Measurements from ENCODE around the gene CNTNAP2. TPM values are rescaled to one million over a fixed set of nuclear protein-coding genes. Genes with fewer than 3 reads are reported as not detected.

CNTNAP2 gene
- total RNA-seq, 1 experiment from 2014 or later: 64.5 TPM

DNA sequence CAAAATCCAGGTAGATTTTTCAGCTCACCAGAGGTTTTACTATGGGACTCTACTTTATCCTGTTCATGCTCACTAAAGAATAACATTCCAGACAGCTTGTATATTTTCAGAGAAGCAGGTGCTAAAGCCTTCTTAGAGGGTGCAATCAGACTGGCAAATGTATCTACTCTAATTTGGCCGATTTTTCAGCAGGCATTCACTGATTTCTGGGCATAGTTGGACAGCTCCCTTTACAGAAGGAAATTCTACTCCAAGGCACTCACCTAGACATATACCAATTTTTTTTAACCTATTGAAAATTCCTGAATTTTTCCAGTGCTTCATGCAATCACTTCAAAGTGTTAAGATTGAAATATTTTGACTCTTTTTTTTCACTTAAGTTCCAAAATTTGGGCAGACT, 3.8 kb upstream of the CNTNAP2 start:
- H2BK5ac ChIP-seq (ENCODE audit: insufficient read length, low read length): no peak overlapping the region

More for the DNA sequence above, 3.8 kb upstream of the CNTNAP2 start:
- H3K14ac ChIP-seq (ENCODE audit: insufficient read depth, low read length): no peak overlapping the region
- no peaks in the 10 kb centered on the region for H4K20me1 ChIP-seq (ENCODE audit: control insufficient read depth, insufficient read depth, insufficient read length)
- H3K79me2 ChIP-seq (ENCODE audit: insufficient read depth, low read length): no peaks in the 10 kb centered on the region
- H3K9ac ChIP-seq (ENCODE audit: extremely low read depth, insufficient read length, low read length): no peak overlapping the region
- no peaks in the 10 kb centered on the region for H3K79me1 ChIP-seq (ENCODE audit: insufficient read depth, low read depth, low read length, poor library complexity, severe bottlenecking)
- H2AFZ ChIP-seq (ENCODE audit: low read length): no peak overlapping the region
- H3K27me3 ChIP-seq (ENCODE audit: insufficient read depth, low read length): no peaks in the 10 kb centered on the region; the same call in 1 of the 2 replicates
- no peak overlapping the region for H3K27ac ChIP-seq (ENCODE audit: insufficient read length, low read depth, low read length)
- H3K56ac ChIP-seq (ENCODE audit: insufficient read length, low read depth, low read length): no peak overlapping the region
- no peak overlapping the region for H3K18ac ChIP-seq (ENCODE audit: insufficient read length, low read depth, low read length)
- no peak overlapping the region for H4K8ac ChIP-seq (replicated peaks; ENCODE audit: insufficient read length, low read depth, low read length)
- no peak overlapping the region for H4K5ac ChIP-seq (ENCODE audit: insufficient read length, low read depth, low read length)
- Mint-ChIP-seq H3K9me3 (no peaks in the 10 kb centered on the region), H3K4me3 (no peak overlapping the region), H3K27me3 (ENCODE audit: low read depth) (peaks cover 30% of the 10 kb centered on the region), H3K27ac (no peak overlapping the region), H3K4me1 (peaks cover 9 to 15% of the 10 kb centered on the region in 2 experiments), H3K36me3 (ENCODE audit: insufficient read depth in 1 of 3, low read depth in 3 of 3) (no peaks in the 10 kb centered on the region)
- peaks cover 2% of the 10 kb centered on the region; the same call in 1 of the 2 replicates for H3K4me1 ChIP-seq (ENCODE audit: insufficient read depth, low read length)
- no peak overlapping the region for H2BK12ac ChIP-seq (ENCODE audit: insufficient read length, low read depth, low read length)
- no peak overlapping the region for H2BK20ac ChIP-seq (ENCODE audit: low read depth, low read length, poor library complexity, severe bottlenecking)
- TF ChIP-seq, protein P1, sequence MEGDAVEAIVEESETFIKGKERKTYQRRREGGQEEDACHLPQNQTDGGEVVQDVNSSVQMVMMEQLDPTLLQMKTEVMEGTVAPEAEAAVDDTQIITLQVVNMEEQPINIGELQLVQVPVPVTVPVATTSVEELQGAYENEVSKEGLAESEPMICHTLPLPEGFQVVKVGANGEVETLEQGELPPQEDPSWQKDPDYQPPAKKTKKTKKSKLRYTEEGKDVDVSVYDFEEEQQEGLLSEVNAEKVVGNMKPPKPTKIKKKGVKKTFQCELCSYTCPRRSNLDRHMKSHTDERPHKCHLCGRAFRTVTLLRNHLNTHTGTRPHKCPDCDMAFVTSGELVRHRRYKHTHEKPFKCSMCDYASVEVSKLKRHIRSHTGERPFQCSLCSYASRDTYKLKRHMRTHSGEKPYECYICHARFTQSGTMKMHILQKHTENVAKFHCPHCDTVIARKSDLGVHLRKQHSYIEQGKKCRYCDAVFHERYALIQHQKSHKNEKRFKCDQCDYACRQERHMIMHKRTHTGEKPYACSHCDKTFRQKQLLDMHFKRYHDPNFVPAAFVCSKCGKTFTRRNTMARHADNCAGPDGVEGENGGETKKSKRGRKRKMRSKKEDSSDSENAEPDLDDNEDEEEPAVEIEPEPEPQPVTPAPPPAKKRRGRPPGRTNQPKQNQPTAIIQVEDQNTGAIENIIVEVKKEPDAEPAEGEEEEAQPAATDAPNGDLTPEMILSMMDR (conservative IDR thresholded peaks at IDR 0.05): no peak
- H3K23me2 ChIP-seq (ENCODE audit: insufficient read length, low read depth, low read length, poor library complexity, severe bottlenecking): peaks cover 7% of the 10 kb centered on the region
- no peaks in the 10 kb centered on the region for H3K9me3 ChIP-seq (ENCODE audit: control insufficient read depth, low read depth, low read length)
- H3K23ac ChIP-seq (ENCODE audit: insufficient read length, low read depth, low read length): no peak overlapping the region
- no peak overlapping the region for H3K4ac ChIP-seq (ENCODE audit: low read depth, low read length)
- H2AK5ac ChIP-seq (ENCODE audit: insufficient read length, low read length): no peak overlapping the region
- H2BK15ac ChIP-seq (ENCODE audit: low read depth, low read length): no peak overlapping the region
- no peak overlapping the region for H2BK120ac ChIP-seq (ENCODE audit: low read depth, low read length, poor library complexity, severe bottlenecking)
- WGBS (ENCODE audit: extremely low coverage, insufficient read length, low lambda C conversion rate): no CpG with 5 or more reads among the region's 1 CpG
- H4K91ac ChIP-seq (ENCODE audit: insufficient read length, low read depth, low read length): no peak overlapping the region
- H3T11ph ChIP-seq (ENCODE audit: low read length): no peak overlapping the region
- no peak for DNase-seq
- H3K4me2 ChIP-seq (ENCODE audit: insufficient read depth, insufficient read length, low read length): no peak overlapping the region
